Keratinocyte (primary cell): Measurements from ENCODE around the gene TMEM181. TPM values are rescaled to one million over a fixed set of nuclear protein-coding genes. Genes with fewer than 3 reads are reported as not detected.
A peak's percentile ranks its signal among the peaks of the same experiment; 100 is the strongest.

ENCODE experiments used
- DNase-seq: peaks from one replicate; pipeline ENCODE4 v3.0.0-alpha.2; 2011; ENCODE audit warnings: low read depth, missing footprints, low spot score
- FAIRE-seq: peaks from 2 replicates; lab custom pipeline; 2011; peaks lifted over from hg19 to GRCh38; lab: Jason Lieb, UNC
- H2AFZ ChIP-seq: 2 replicates; pipeline ENCODE4 v1.6.0; 2012; ENCODE audit warnings: low read length, control low read depth, inconsistent platforms; ENCODE audit not compliant: control insufficient read depth
- H3K27ac ChIP-seq: 2 replicates; pipeline ENCODE4 v1.5.1; 2011; ENCODE audit warnings: low read length; ENCODE audit not compliant: control insufficient read depth, insufficient read depth
- H3K27me3 ChIP-seq: 3 replicates; pipeline ENCODE4 v1.6.0; 2011; ENCODE audit warnings: low read length; ENCODE audit not compliant: control insufficient read depth, insufficient read depth; ENCODE audit errors: extremely low read depth
- H3K36me3 ChIP-seq, 2 experiments: 2 replicates in 1 of 2; 3 replicates in 1 of 2; pipeline ENCODE4 v1.5.1; 2011; ENCODE audit warnings: low read length in 2 of 2, mild to moderate bottlenecking in 1 of 2; ENCODE audit not compliant: control insufficient read depth in 2 of 2, insufficient read depth in 2 of 2; ENCODE audit errors: extremely low read depth in 1 of 2
- H3K4me1 ChIP-seq: 3 replicates; pipeline ENCODE4 v1.5.1; 2011; ENCODE audit warnings: low read length; ENCODE audit not compliant: control insufficient read depth, insufficient read depth; ENCODE audit errors: extremely low read depth
- H3K4me2 ChIP-seq: 3 replicates; pipeline ENCODE4 v1.6.0; 2011; ENCODE audit warnings: low read depth, low read length; ENCODE audit not compliant: control insufficient read depth, insufficient read depth; ENCODE audit errors: extremely low read depth
- H3K4me3 ChIP-seq, 3 experiments: fragments of 200-600 bp in 1 of 3; sonication (generic) in 1 of 3; 2 replicates in 2 of 3; 3 replicates in 1 of 3; pipeline ENCODE4 v1.5.1; 2011 to 2016; ENCODE audit warnings: low read length in 3 of 3, mild to moderate bottlenecking in 3 of 3, control low read depth in 2 of 3, inconsistent platforms in 1 of 3, low read depth in 1 of 3, mixed read lengths in 1 of 3, mixed run types in 1 of 3, moderate library complexity in 1 of 3; ENCODE audit not compliant: control insufficient read depth in 2 of 3, insufficient read depth in 2 of 3; ENCODE audit errors: extremely low read depth in 1 of 3
- H3K79me2 ChIP-seq: 2 replicates; pipeline ENCODE4 v1.6.0; 2012; ENCODE audit warnings: low read length; ENCODE audit not compliant: control insufficient read depth, insufficient read depth
- H3K9ac ChIP-seq: 3 replicates; pipeline ENCODE4 v1.6.0; 2011; ENCODE audit warnings: low read length; ENCODE audit not compliant: control insufficient read depth, insufficient read depth; ENCODE audit errors: extremely low read depth
- H3K9me1 ChIP-seq: 3 replicates; pipeline ENCODE4 v1.6.0; 2011; ENCODE audit warnings: low read length; ENCODE audit not compliant: control insufficient read depth, insufficient read depth; ENCODE audit errors: extremely low read depth
- H3K9me3 ChIP-seq: 2 replicates; pipeline ENCODE4 v1.5.1; 2012; ENCODE audit warnings: low read depth, low read length; ENCODE audit not compliant: control insufficient read depth
- H4K20me1 ChIP-seq: 3 replicates; pipeline ENCODE4 v1.6.0; 2011; ENCODE audit warnings: low read length; ENCODE audit not compliant: control insufficient read depth, insufficient read depth; ENCODE audit errors: extremely low read depth
- EZH2 ChIP-seq: IDR thresholded peaks from one replicate; pipeline ENCODE4 v1.6.1; 2012; ENCODE audit warnings: inconsistent platforms, mild to moderate bottlenecking, low read length, moderate library complexity
- dilution Hi-C: fragments of 300-500 bp; cut with MboI; formaldehyde crosslinking; loops from one replicate; pipeline ENCODE4 v1.7.0; 2020; ENCODE audit warnings: low sequenced_read_pairs; ENCODE audit not compliant: extremely low pct_ligation_motif_present
- polyA plus RNA-seq, 5 experiments: library from polyadenylated mRNA; depleted of rRNA in 3 of 5; stranded (reverse) in 3 of 5; stranded (forward) in 1 of 5; unstranded in 1 of 5; fragments of >200 nt; gene quantifications; 1 replicate in 1 of 5; 2 replicates in 3 of 5; 3 replicates in 1 of 5; pipeline versions ENCODE4 v1.2.1 to v1.2.3, GENCODE V29; 2011 to 2012; ENCODE audit warnings: missing spikeins in 2 of 5, low read depth in 1 of 5, low replicate concordance in 1 of 5
- TF ChIP-seq, protein P1 (sequence below), 3 experiments: IDR thresholded peaks in 1 of 3; conservative IDR thresholded peaks in 1 of 3; optimal IDR thresholded peaks in 1 of 3; 2 replicates in 2 of 3; 3 replicates in 1 of 3; pipeline versions ENCODE3 to v1.5.1; 2011; ENCODE audit warnings: low read length in 3 of 3, mild to moderate bottlenecking in 3 of 3, moderate library complexity in 2 of 3, control low read depth in 1 of 3, inconsistent platforms in 1 of 3; ENCODE audit not compliant: insufficient read depth in 2 of 3; ENCODE audit errors: extremely low read depth in 1 of 3

TMEM181 gene
- polyA plus RNA-seq, 1 donor (not counting 4 experiments of a cell fraction or from before 2014, with no cell fraction given), result 31.9 TPM

DNA sequence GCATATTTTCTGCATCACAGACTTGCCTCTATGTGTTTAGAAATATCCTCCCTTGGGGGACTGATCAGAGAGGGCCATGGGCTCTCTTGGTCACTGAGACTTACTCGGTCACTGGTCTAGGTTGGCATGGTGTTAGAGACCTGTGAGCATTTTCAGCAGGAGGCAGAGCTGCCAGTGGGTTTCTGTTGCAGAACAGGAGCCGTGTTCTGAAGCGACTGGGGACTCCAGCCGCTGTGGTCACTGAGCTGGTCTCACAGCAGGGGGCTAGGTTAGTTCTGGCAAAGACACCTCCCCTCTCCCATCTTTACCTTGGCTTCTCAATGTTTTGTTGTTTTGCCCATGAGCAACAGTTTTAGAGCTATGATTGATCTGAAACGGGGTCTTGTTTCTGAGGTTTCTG, 8.7 kb downstream of the TMEM181 start:
- H3K27me3 ChIP-seq, result no peaks in the 10 kb centered on the region
- no peak for DNase-seq
- H3K4me3 ChIP-seq, result peak overlapping the region in 1 of 3 experiments; percentile 11
- FAIRE-seq, result no peak
- peaks cover 7% of the 10 kb centered on the region for H4K20me1 ChIP-seq
- H3K36me3 ChIP-seq, result peaks cover 13 to 19% of the 10 kb centered on the region in 2 experiments
- H3K4me1 ChIP-seq, result peaks cover 29% of the 10 kb centered on the region
- no peak for TF ChIP-seq EZH2
- TF ChIP-seq, protein P1, sequence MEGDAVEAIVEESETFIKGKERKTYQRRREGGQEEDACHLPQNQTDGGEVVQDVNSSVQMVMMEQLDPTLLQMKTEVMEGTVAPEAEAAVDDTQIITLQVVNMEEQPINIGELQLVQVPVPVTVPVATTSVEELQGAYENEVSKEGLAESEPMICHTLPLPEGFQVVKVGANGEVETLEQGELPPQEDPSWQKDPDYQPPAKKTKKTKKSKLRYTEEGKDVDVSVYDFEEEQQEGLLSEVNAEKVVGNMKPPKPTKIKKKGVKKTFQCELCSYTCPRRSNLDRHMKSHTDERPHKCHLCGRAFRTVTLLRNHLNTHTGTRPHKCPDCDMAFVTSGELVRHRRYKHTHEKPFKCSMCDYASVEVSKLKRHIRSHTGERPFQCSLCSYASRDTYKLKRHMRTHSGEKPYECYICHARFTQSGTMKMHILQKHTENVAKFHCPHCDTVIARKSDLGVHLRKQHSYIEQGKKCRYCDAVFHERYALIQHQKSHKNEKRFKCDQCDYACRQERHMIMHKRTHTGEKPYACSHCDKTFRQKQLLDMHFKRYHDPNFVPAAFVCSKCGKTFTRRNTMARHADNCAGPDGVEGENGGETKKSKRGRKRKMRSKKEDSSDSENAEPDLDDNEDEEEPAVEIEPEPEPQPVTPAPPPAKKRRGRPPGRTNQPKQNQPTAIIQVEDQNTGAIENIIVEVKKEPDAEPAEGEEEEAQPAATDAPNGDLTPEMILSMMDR (optimal IDR thresholded peaks at IDR 0.05 in 1 of 3, IDR thresholded peaks at IDR 0.05 in 1 of 3, conservative IDR thresholded peaks at IDR 0.05 in 1 of 3; ENCODE audit: extremely low read depth in 1 of 3, insufficient read depth in 2 of 3, low read length in 3 of 3), result no peak
- H3K27ac ChIP-seq, result peak overlapping the region; percentile 65
- no peaks in the 10 kb centered on the region for H3K9me3 ChIP-seq
- dilution Hi-C loops, result no loop called here
- H3K9ac ChIP-seq, result peak overlapping the region; percentile 66
- H3K79me2 ChIP-seq, result peaks cover 90% of the 10 kb centered on the region
- H2AFZ ChIP-seq, result no peak overlapping the region
- peaks cover 2% of the 10 kb centered on the region for H3K9me1 ChIP-seq
- H3K4me2 ChIP-seq, result peak overlapping the region; percentile 84

DNA sequence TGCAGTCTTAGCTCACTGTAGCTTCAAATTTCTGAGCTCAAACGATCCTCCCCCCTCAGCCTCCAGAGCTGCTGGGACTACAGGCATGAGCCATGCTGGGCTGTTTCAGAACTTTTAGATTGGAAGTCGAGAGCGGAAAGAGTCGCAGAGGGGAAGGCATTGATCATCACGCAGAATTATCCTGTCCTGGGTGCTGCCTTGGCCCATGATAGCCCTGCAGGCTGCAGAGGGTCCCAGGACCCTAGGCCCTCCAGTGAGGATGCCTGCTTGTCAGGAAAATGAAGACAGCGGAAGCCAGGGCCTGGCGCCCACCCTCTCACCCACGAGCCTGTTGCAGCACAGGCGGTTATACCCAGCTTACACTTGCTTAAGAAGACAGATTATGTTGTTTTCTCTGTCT, 9.1 kb downstream of the TMEM181 start:
- H3K4me1 ChIP-seq, result peaks cover 29% of the 10 kb centered on the region
- no peak overlapping the region for H3K4me2 ChIP-seq
- no peaks in the 10 kb centered on the region for H3K27me3 ChIP-seq
- H2AFZ ChIP-seq, result no peak overlapping the region
- H3K9me1 ChIP-seq, result peaks cover 2% of the 10 kb centered on the region
- peaks cover 4% of the 10 kb centered on the region for H4K20me1 ChIP-seq
- H3K27ac ChIP-seq, result no peak overlapping the region
- FAIRE-seq (no peak), DNase-seq (no peak)
- no peaks in the 10 kb centered on the region for H3K9me3 ChIP-seq
- TF ChIP-seq EZH2, result no peak
- TF ChIP-seq, protein P1 (optimal IDR thresholded peaks at IDR 0.05 in 1 of 3, IDR thresholded peaks at IDR 0.05 in 1 of 3, conservative IDR thresholded peaks at IDR 0.05 in 1 of 3; ENCODE audit: extremely low read depth in 1 of 3, insufficient read depth in 2 of 3, low read length in 3 of 3), result no peak
- no peak overlapping the region for H3K4me3 ChIP-seq
- H3K9ac ChIP-seq, result no peak overlapping the region
- peaks cover 90% of the 10 kb centered on the region for H3K79me2 ChIP-seq
- peaks cover 15 to 16% of the 10 kb centered on the region in 2 experiments for H3K36me3 ChIP-seq
- dilution Hi-C loops, result no loop called here
